Panc1 (cell line): ENCODE data around the gene TOMM22. TPM values are rescaled to one million over a fixed set of nuclear protein-coding genes. Genes with fewer than 3 reads are reported as not detected.

ENCODE experiments used
- ATAC-seq: fragments of 200-7000 bp; cut with Tn5 transposase; 2 replicates; pipeline ENCODE4 v1.9.1; 2020; ENCODE audit warnings: mild to moderate bottlenecking, moderate library complexity
- BruUV-seq: library from RNA; stranded (reverse); fragments of 400-500 nt; replicated peaks from 2 replicates; lab custom pipeline; 2021; lab: Mats Ljungman, UMichigan
- CTCF ChIA-PET: fragments of 300-600 bp; sonication (Branson Sonifier 250); formaldehyde crosslinking; loops from one replicate; lab custom pipeline; 2022; ENCODE audit warnings: antibody characterized with exemption; lab: Charles Lee
- POLR2A ChIA-PET: fragments of 300-600 bp; sonication (Branson Sonifier 250); formaldehyde crosslinking; loops from one replicate; lab custom pipeline; 2022; ENCODE audit warnings: antibody characterized with exemption; lab: Charles Lee
- DNase-seq: peaks from one replicate; pipeline ENCODE4 v3.0.0-alpha.2; 2010; ENCODE audit warnings: low read depth, low spot score
- H3K27ac ChIP-seq: 2 replicates; pipeline ENCODE4 v1.5.1; 2011; ENCODE audit warnings: mild to moderate bottlenecking, low read length, inconsistent platforms
- H3K27me3 ChIP-seq: fragments of 200-500 bp; sonication (Bioruptor generic); 2 replicates; pipeline ENCODE4 v1.6.0; 2014; ENCODE audit warnings: low read length, inconsistent platforms; ENCODE audit not compliant: control insufficient read depth, insufficient read depth
- H3K36me3 ChIP-seq: fragments of 200-500 bp; sonication (Bioruptor generic); 2 replicates; pipeline ENCODE4 v1.5.1; 2014; ENCODE audit warnings: inconsistent platforms, mild to moderate bottlenecking, low read length, moderate library complexity; ENCODE audit not compliant: control insufficient read depth, insufficient read depth
- H3K4me1 ChIP-seq: 2 replicates; pipeline ENCODE4 v1.5.1; 2011; ENCODE audit warnings: inconsistent platforms, mild to moderate bottlenecking, low read length, moderate library complexity; ENCODE audit not compliant: control insufficient read depth, insufficient read depth
- H3K4me3 ChIP-seq, 2 experiments: 2 replicates each; pipeline ENCODE4 v1.5.1; 2011 to 2012; ENCODE audit warnings: low read depth in 2 of 2, low read length in 2 of 2, mild to moderate bottlenecking in 2 of 2, inconsistent platforms in 1 of 2, moderate library complexity in 1 of 2
- H3K9me3 ChIP-seq: fragments of 200-500 bp; sonication (Bioruptor generic); 2 replicates; pipeline ENCODE4 v1.5.1; 2014; ENCODE audit warnings: low read depth, mild to moderate bottlenecking, inconsistent platforms, low read length, moderate library complexity; ENCODE audit not compliant: control insufficient read depth, insufficient read depth
- POLR2AphosphoS5 ChIP-seq: IDR thresholded peaks from 2 replicates; pipeline ENCODE4 v1.6.1; 2012; ENCODE audit warnings: mild to moderate bottlenecking, low read depth, low read length, moderate library complexity
- SIN3A ChIP-seq: IDR thresholded peaks from 2 replicates; pipeline ENCODE4 v1.6.1; 2012; ENCODE audit warnings: low read depth, mild to moderate bottlenecking, low read length, moderate library complexity, borderline replicate concordance; ENCODE audit not compliant: insufficient read depth
- TCF7L2 ChIP-seq: IDR thresholded peaks from 2 replicates; pipeline ENCODE4 v1.6.1; 2011; ENCODE audit warnings: mild to moderate bottlenecking, low read depth, low read length, inconsistent platforms
- in situ Hi-C: cut with HindIII; loops from 2 replicates; pipeline ENCODE4 v1.10.0; 2016; ENCODE audit warnings: low sequenced_read_pairs, low pct_unique_long_range_greater_than_20kb
- intact Hi-C: fragments of 100-400 bp; cut with micrococcal nuclease; formaldehyde crosslinking; loops from one replicate; pipeline ENCODE4 v1.10.0; 2022; ENCODE audit not compliant: unreplicated experiment
- total RNA-seq: library from RNA; stranded (reverse); gene quantifications from one replicate; pipeline ENCODE4 v1.2.1, GENCODE V29; 2021; ENCODE audit not compliant: unreplicated experiment
- TF ChIP-seq, protein P1 (sequence below): fragments of 450-650 bp; IDR thresholded peaks from 2 replicates; pipeline ENCODE4 v1.5.1; 2017; ENCODE audit warnings: mild to moderate bottlenecking
- TF ChIP-seq, protein P2 (sequence below), 2 experiments: IDR thresholded peaks; 2 replicates each; pipeline ENCODE4 v1.6.1; 2011 to 2012; ENCODE audit warnings: low read depth in 2 of 2, control low read depth in 1 of 2, low read length in 1 of 2, mild to moderate bottlenecking in 1 of 2, moderate library complexity in 1 of 2; ENCODE audit not compliant: insufficient read depth in 1 of 2

TOMM22 gene
- total RNA-seq, 1 experiment from 2014 or later: 111 TPM

DNA sequence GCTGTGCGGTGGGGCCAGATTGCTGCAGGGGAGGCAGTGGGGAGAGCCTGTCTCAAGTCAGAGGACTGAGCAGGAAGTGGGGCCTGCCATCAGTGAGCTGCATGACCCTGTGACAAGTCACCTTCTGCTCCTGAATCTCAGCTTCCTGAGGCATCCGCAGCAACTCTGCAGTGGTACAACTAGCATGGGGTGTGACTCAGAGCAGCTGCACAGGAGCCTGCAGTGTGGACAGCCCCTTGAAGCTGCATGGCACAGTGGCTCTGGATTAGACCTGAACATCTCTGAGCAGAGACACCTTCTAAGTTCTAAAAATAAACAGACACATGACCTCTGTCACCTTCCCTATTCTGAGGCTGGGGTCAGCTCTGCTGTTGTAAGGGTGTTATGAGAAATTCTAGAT lies 43.5 kb upstream of the TOMM22 start:
- in situ Hi-C loops: no loop called here
- Histone ChIP-seq H3K27me3 (no peaks in the 10 kb centered on the region), H3K27ac (no peak overlapping the region), H3K4me3 (no peak overlapping the region), H3K36me3 (no peaks in the 10 kb centered on the region), H3K4me1 (no peaks in the 10 kb centered on the region), H3K9me3 (no peaks in the 10 kb centered on the region)
- BruUV-seq: no TSS peak
- TF ChIP-seq, protein P1, sequence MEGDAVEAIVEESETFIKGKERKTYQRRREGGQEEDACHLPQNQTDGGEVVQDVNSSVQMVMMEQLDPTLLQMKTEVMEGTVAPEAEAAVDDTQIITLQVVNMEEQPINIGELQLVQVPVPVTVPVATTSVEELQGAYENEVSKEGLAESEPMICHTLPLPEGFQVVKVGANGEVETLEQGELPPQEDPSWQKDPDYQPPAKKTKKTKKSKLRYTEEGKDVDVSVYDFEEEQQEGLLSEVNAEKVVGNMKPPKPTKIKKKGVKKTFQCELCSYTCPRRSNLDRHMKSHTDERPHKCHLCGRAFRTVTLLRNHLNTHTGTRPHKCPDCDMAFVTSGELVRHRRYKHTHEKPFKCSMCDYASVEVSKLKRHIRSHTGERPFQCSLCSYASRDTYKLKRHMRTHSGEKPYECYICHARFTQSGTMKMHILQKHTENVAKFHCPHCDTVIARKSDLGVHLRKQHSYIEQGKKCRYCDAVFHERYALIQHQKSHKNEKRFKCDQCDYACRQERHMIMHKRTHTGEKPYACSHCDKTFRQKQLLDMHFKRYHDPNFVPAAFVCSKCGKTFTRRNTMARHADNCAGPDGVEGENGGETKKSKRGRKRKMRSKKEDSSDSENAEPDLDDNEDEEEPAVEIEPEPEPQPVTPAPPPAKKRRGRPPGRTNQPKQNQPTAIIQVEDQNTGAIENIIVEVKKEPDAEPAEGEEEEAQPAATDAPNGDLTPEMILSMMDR: no peak
- TF ChIP-seq SIN3A (no peak), POLR2AphosphoS5 (no peak), TCF7L2 (no peak)
- TF ChIP-seq, protein P2, sequence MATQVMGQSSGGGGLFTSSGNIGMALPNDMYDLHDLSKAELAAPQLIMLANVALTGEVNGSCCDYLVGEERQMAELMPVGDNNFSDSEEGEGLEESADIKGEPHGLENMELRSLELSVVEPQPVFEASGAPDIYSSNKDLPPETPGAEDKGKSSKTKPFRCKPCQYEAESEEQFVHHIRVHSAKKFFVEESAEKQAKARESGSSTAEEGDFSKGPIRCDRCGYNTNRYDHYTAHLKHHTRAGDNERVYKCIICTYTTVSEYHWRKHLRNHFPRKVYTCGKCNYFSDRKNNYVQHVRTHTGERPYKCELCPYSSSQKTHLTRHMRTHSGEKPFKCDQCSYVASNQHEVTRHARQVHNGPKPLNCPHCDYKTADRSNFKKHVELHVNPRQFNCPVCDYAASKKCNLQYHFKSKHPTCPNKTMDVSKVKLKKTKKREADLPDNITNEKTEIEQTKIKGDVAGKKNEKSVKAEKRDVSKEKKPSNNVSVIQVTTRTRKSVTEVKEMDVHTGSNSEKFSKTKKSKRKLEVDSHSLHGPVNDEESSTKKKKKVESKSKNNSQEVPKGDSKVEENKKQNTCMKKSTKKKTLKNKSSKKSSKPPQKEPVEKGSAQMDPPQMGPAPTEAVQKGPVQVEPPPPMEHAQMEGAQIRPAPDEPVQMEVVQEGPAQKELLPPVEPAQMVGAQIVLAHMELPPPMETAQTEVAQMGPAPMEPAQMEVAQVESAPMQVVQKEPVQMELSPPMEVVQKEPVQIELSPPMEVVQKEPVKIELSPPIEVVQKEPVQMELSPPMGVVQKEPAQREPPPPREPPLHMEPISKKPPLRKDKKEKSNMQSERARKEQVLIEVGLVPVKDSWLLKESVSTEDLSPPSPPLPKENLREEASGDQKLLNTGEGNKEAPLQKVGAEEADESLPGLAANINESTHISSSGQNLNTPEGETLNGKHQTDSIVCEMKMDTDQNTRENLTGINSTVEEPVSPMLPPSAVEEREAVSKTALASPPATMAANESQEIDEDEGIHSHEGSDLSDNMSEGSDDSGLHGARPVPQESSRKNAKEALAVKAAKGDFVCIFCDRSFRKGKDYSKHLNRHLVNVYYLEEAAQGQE (IDR thresholded peaks at IDR 0.05; ENCODE audit: insufficient read depth in 1 of 2, low read depth in 2 of 2, low read length in 1 of 2): no peak
- DNase-seq: no peak
- no peak for ATAC-seq
- ChIA-PET POLR2A (no interaction called here), CTCF (no interaction called here)
- intact Hi-C loops: no loop called here

DNA sequence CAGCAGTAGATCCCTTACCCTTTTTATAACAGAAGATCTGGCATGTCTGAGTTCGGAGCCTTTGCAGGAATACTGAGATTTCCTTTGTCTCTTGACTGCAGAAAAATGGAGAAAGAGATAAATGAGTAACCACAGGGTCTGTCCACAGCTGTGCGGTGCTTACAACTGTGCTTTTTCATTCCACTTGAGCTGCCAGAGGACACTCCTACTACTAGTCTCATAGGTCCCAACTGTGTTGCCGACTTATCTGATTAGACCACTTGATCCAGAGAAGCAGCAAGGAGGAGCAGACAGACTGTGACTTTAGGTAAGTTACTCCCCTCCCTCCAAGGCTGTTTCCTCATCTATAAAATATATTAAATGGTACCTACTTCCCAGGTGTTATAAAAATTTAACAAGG lies 43.0 kb upstream of the TOMM22 start:
- Histone ChIP-seq H3K27ac (no peak overlapping the region), H3K9me3 (no peaks in the 10 kb centered on the region), H3K4me1 (no peaks in the 10 kb centered on the region), H3K4me3 (no peak overlapping the region), H3K27me3 (no peaks in the 10 kb centered on the region), H3K36me3 (no peaks in the 10 kb centered on the region)
- ChIA-PET POLR2A (no interaction called here), CTCF (no interaction called here)
- DNase-seq: no peak
- in situ Hi-C loops (no loop called here), intact Hi-C loops (no loop called here)
- no TSS peak for BruUV-seq
- no peak for TF ChIP-seq POLR2AphosphoS5
- no peak for TF ChIP-seq SIN3A
- TF ChIP-seq, protein P2 (IDR thresholded peaks at IDR 0.05; ENCODE audit: insufficient read depth in 1 of 2, low read depth in 2 of 2, low read length in 1 of 2): no peak
- TF ChIP-seq TCF7L2: no peak
- TF ChIP-seq, protein P1: no peak
- ATAC-seq: no peak
